KOPT-K1 (cell line): Measurements from ENCODE around the gene SLC6A11.

Experiments
- H3K27ac ChIP-seq: fragments of 200-600 bp; sonication (generic); 2 replicates; pipeline ENCODE4 v1.5.1; 2016; ENCODE audit warnings: antibody characterized with exemption, mild to moderate bottlenecking, low read depth, low read length; ENCODE audit not compliant: poor library complexity, severe bottlenecking
- H3K36me3 ChIP-seq: fragments of 200-600 bp; sonication (generic); 2 replicates; pipeline ENCODE4 v1.5.1; 2017; ENCODE audit warnings: antibody characterized with exemption, mild to moderate bottlenecking, low read length, moderate library complexity; ENCODE audit not compliant: insufficient read depth
- H3K9me3 ChIP-seq: fragments of 200-600 bp; sonication (generic); 2 replicates; pipeline ENCODE4 v1.5.1; 2017; ENCODE audit warnings: antibody characterized with exemption, low read length, mild to moderate bottlenecking; ENCODE audit not compliant: insufficient read depth, poor library complexity, severe bottlenecking

The SLC6A11 gene

DNA sequence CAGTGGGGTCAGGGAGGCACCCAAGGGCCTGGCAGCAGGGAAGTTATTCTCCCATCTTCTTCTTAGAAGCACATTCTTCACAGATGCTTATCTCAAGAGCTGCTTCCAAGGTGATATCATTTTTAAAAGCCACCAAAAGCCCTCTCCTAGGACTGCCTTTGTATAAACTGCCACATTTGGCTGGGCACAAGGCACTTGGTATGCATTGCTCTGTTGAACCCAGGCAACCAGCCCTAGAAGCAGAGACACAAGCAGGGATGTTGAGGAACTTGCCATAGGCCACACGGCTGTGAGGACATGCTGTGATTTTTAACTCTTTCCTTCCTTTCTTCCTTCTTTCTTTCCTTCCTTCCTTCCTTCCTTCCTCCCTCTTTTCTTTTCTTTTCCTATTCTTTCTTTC lies 169.2 kb downstream of the SLC6A11 start:
- H3K27ac ChIP-seq, result no peak overlapping the region
- no peaks in the 10 kb centered on the region for H3K9me3 ChIP-seq
- no peaks in the 10 kb centered on the region for H3K36me3 ChIP-seq

DNA sequence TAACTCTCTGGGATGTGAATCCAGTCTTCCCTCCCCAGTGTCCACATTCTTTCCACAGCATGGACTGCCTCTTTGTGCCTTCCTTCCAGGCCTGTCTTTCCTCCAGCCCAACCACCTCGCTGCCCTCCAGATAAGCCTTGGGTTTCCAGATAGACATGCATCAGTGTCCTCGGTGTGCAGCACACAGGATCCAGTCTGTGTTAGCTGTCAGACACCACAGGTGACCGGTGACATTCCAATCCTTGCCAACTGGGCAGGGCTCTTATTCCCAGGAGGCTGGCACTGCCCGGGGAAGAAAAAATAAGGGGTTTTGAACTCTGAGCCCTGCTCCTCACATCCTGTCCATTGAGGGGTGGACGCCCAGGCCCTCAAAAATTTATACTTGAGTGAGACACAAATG lies 170.6 kb downstream of the SLC6A11 start:
- no peak overlapping the region for H3K27ac ChIP-seq
- H3K36me3 ChIP-seq, result no peaks in the 10 kb centered on the region
- H3K9me3 ChIP-seq, result no peaks in the 10 kb centered on the region

DNA sequence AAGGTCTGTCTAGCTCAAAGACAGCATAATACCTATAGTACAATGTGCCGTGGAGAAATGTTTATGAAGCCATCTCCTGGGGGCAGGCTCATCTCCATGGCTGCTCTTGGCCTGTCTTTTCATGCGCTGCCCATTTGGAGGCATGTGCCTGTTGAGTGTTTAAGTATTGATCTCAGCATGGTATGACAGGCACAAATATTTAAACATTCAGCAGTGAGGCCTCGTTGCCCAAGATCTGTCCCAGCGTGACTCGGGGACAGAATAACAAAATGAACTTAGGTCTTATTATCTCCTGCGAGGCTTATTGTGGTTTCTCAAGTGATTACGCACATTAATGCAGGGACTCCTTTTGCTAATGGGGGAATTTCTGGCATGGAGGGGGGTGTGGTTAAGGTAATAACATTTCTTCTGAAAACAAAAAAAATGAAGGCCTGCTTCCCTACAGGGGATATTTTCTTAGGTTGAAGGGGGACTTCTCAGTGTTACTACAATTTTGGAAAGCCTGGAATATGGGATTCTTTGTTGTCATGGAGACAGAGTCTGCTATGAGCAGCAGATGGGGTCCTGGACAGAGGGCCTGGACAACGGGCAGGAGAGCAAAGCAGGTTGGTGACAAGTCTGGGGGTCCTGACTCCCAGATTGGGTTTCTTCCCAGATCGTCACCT lies 172.1 kb downstream of the SLC6A11 start:
- no peaks in the 10 kb centered on the region for H3K36me3 ChIP-seq
- H3K9me3 ChIP-seq, result no peaks in the 10 kb centered on the region

DNA sequence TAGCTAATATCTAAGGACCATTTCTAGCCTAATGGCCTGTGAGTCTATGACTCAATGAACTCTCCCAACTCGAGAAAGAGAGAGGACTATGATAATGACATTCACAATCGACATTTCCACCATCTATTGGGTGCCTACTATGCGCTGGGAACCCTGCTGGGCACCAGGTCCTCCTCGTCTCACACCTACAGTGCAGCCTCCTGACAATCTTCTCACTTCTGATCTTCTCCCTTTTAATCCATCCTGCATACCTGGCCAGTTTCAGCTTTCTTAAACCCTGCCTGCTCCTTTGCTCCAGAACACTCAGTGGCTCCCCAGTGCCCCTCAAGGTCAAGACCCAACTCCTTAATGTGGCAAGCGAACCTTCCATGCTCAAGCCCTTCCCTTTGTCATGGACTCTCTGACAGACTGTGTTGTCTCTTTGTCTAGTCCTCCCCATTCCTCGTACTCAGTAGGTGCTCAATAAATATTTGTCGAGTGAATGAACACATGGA lies 173.0 kb downstream of the SLC6A11 start:
- H3K27ac ChIP-seq, result no peak overlapping the region
- H3K36me3 ChIP-seq, result no peaks in the 10 kb centered on the region
- no peaks in the 10 kb centered on the region for H3K9me3 ChIP-seq

More for the DNA sequence above, 172.1 kb downstream of the SLC6A11 start:
- H3K27ac ChIP-seq, result no peak overlapping the region
